ENCODE data around the gene SELP. TPM values are rescaled to one million over a fixed set of nuclear protein-coding genes. Genes with fewer than 3 reads are reported as not detected.

SELP gene
- total and polyA plus RNA-seq, 2 of the 8 experiments (the other 6 are each of a cell fraction or from before 2014, with no cell fraction given), result not detected

DNA sequence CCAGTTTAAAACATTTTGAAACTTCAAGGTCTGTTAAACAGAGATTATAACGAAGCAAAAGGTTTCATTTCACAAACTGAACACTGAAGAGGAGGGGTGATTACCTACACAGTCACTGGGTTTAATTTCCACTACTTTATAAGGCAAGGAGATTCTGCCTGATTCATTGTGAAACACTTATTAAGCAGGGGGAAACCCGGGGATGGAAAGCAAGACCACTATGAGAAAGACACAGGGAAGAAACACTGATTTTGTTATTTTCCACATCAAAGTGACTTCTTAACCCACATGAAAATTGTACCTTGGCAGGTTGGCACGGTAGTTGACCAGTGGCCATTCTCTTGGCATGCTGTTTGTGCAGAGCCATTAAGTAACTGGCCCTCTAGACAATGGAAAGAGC is 35.5 kb downstream of the SELP start (continued):
- TF ChIP-seq POU5F1 (IDR thresholded peaks at IDR 0.05; ENCODE audit: low read depth, low read length), result no peak
- TF ChIP-seq POLR2AphosphoS5 (IDR thresholded peaks at IDR 0.05; ENCODE audit: low read depth, low read length), result no peak
- TF ChIP-seq EGR1 (IDR thresholded peaks at IDR 0.05; ENCODE audit: borderline replicate concordance, low read depth, low read length), result no peak
- TF ChIP-seq TEAD4 (IDR thresholded peaks at IDR 0.05; ENCODE audit: low read depth, low read length), result no peak
- TF ChIP-seq ZNF274 (IDR thresholded peaks at IDR 0.05; ENCODE audit: borderline replicate concordance, extremely low read depth, low read length), result no peak
- no peak for TF ChIP-seq SP2 (IDR thresholded peaks at IDR 0.05; ENCODE audit: low read length)
